CD4-positive, alpha-beta T cell treated with Interleukin-1 beta for 1 hour (primary cell): ENCODE measurements around the gene BCAN.
"Not testable (repeated sequence)": the region's sequence is repeated elsewhere in the genome, so short reads cannot be mapped to it uniquely, and the experiment has no call there.

Source experiments
- DNase-seq, 2 donors: peaks; one replicate each; pipeline ENCODE4 v3.0.0-alpha.2; 2020 to 2022

BCAN gene

DNA sequence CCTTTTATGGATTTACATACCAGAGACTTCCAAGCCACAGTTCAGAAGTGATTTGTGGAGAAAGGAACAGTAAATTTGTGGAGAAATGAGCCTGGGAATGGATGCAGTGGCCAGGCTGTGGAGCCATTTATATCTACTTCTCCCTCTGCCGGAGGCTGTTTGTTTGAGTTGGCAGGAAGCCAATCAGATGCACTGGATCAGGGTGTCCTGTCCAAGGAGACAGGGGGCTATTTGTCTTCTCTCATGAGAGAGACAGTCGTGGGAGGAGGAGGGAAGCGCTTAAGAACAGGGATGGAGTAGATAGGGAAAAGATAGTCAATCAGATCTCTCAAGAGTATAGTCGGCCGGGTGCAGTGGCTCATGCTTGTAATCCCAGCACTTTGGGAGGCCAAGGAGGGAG, 25.5 kb upstream of the BCAN start:
- DNase-seq, result no peak

- no peak for DNase-seq
Measured at GRCh38 chr1:156618853-156619581, 22.9 kb upstream of the BCAN start, which contains the start of gene HAPLN2. Gene HAPLN2, plus strand, starts transcription at chr1:156619415. Its CDS starts 4,076 bp downstream, at chr1:156623491.

DNA sequence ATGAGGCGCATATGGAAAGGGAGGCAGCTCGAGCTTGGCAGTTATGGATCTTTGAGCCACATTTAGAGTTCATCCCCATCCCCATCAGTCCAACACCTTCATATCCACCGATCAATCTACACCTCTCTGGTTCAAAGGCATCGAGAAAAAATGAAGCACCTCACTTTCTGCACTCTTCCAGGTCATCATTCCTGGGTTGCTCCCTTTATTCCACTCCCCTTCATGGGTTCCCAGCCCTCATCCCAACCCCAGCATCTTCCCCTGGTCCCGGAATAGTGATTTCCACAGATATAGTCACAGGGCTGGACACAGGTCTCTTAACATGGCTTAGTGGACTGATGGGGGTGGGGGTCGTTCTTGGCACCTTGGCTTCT, 22.3 kb upstream of the BCAN start:
- DNase-seq, result no peak

- DNase-seq, result no peak
Measured at GRCh38 chr1:156622581-156623297, 19.2 kb upstream of the BCAN start.

- peak; percentile 31 to 37 for DNase-seq
Measured at GRCh38 chr1:156623946-156624813, 17.7 kb upstream of the BCAN start.

GRCh38 chr1:156624814-156625435, 17.0 kb upstream of the BCAN start:
- no peak for DNase-seq

- DNase-seq, result peak; percentile 56 to 62
Measured at GRCh38 chr1:156625436-156626078, 16.4 kb upstream of the BCAN start.

GRCh38 chr1:156626079-156626438, 15.9 kb upstream of the BCAN start:
- DNase-seq, result no peak

DNA sequence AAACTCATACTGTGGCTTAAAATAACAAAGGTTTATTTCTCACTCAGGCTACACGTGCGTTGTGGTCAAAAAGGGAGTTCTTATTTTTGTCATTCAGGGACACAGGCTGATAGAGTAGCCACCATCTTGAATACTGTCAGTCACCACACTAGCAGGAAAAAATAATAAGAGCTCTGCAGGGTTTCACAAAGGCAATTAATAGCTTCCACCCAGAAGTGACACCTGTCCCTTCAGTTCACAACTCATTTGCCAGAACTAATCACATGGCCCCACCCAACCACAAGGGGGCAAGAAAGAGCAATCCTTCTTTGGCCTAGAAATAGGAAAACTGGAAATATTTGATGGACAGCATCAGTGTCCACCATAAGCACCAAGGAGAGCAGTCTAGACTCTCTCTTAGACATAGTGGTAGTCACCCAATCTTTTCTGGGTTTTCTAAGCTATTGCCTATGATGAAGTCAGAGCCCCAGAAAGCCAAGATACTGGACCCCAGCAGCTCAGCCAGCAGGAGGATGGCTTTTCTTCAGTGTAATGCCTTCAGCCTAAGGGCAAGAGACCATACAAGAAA, 14.5 kb upstream of the BCAN start:
- peak; percentile 15 to 53 for DNase-seq

GRCh38 chr1:156629823-156630449, 12.0 kb upstream of the BCAN start:
- DNase-seq, result no peak

DNA sequence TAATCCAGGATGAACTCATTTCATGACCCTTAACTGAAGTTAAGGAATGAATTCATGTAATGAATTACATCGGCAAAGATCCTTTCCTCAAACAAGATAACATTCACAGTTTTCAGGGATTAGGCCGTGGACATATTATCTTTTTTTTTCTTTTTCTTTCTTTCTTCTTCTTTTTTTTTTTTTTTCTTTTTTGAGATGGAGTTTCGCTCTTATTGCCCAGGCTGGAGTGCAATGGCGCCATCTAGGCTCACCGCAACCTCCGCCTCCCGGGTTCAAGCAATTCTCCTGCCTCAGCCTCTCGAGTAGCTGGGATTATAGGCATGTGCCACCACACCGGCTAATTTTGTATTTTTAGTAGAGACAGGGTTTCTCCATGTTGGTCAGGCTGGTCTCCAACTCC, 10.8 kb upstream of the BCAN start:
- DNase-seq, result not testable (repeated sequence)

- no peak for DNase-seq
Measured at GRCh38 chr1:156632355-156632754, 9.6 kb upstream of the BCAN start.

- DNase-seq, result no peak
Measured at GRCh38 chr1:156638189-156638985, 3.5 kb upstream of the BCAN start.

DNA sequence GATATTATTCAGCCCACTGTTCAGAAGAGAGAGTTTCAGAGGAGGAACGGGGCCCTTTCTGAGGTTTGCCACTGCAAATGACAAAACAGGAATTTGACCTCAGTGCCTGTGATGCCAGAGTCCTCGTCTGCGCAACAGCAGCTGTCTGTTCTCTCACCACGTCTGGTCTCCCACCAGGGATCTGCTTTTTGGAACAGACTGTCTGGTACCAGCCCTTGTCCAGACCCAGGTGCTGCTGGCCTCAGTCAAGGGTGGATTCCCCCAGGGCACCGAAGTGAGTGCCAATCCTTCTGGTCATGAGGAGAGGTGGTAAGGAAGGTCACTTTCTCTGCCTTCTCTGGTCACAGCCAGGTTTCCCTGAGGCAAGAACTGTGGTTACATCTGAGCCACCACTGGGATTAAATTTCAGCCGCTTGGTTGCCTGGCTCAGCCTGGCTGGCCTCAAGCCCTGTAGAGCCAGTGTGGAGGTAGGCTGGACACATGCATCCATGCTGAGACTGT, 2.3 kb upstream of the BCAN start:
- no peak for DNase-seq

DNA sequence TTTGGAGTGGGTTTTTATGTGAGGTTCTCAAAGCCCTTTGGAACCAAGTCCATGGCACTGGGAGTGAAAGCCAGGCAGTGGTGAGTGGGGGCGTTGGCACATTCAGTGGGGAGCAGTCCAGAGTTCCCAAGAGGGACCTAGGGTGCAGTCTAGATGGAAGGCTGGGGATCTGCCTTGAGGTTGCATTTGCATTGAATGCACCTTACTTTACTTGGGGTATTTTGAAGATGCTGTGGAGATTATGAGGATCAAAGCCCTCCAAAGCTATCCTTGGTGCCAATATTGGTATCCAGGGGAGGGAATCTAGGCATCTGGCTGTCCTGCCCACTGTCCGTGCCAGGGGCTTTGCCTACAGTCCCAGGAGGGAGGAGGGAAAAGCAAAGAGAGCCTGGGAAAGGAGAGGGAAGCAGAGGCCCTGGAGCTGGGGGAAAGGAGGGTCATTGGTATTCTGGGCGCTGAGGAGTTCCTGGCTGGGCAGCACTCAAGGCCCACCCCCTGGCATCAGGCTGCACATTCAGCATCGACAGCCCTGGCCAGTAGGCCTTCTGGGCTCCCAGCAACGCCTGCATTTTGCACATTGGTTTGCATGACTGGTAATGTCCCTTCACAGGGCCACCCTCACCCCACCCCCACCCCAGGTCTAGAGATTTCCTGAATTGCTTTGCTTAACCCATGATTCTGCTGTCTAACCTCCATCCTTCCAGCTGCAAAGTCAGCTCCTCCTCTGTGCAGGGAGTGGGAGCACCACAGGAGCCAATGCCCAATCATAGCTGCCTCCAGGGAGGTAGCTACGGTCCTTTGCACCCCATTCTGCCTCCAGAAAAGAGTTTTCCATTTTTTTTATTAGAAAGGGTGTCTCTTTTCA, 843 bp upstream of the BCAN start:
- no peak for DNase-seq

DNA sequence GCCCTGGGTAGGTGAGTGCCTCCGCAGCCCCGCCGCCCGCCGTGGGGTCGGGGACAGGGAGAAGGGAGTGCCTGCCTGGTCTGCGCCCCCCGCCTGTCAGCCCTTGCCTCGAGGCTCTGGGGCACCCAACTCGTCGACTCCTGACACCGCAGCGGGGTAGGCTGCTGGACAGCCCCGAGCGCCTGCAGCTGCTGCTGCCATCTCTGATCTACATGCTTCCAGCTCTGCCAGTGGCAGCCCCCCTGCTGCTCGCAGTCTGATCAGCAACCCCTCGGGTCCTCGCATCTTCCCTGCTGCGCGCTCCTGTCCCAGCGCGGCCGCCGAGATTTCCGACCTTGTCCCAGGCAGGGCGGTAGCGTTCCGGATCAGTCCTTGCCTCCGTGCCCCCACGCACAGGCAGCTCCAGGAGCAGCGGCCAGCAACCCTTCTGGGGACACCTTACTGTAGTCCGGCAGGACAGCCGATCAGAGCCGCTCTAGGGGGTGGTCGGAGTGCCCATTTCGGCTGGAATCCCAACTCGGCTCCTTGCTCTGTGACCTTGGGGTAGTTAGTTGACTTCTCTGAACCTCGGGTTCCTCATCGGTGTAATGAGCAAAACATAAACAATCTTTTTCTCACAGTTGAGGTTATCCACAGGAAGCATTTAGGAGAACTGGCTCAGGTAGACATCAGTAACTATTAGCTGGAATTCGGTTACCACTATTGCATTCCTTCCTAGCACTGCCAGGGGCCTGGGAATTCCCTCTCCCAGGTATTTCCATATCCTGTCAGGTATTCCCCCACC, 540 bp downstream of the BCAN start:
- no peak for DNase-seq

- DNase-seq, result no peak
Measured at GRCh38 chr1:156643049-156643777, 1.3 kb downstream of the BCAN start.

DNA sequence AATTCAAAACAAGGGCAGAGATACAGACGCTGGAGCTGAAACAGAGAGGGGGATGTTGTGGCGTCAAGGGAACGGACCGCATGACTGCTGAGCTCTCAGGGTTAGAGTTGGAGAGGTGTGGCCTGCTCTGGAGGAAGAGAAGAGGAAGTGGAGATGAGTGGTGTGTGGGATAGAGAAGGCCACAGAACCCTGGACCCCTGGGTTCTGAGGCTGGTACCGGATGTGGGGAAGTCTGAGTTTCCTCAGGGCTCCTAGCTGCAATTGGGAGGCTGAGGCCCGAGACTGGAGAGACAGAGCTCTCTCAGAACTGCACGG, 1.8 kb downstream of the BCAN start:
- DNase-seq, result no peak
